Mammary epithelial cell (primary cell): ENCODE measurements around the gene KCNQ1.

Experiments
- CTCF ChIP-seq, 2 donors: IDR thresholded peaks in 1 of 2; conservative IDR thresholded peaks in 1 of 2; 2 replicates each; pipeline ENCODE4 v1.5.1; 2011 to 2012; ENCODE audit warnings: inconsistent platforms in 2 of 2, low read length in 2 of 2, mild to moderate bottlenecking in 2 of 2, control low read depth in 1 of 2, low read depth in 1 of 2; ENCODE audit not compliant: insufficient read depth in 1 of 2; ENCODE audit errors: extremely low read depth in 1 of 2
- EZH2 ChIP-seq: IDR thresholded peaks from 2 replicates; pipeline ENCODE4 v1.6.1; 2012; ENCODE audit warnings: low read length, inconsistent platforms, borderline replicate concordance

GRCh38 chr11:2788168-2789071 lies 343.6 kb downstream of the KCNQ1 start:
- no peak for TF ChIP-seq CTCF (conservative IDR thresholded peaks at IDR 0.05 in 1 of 2, IDR thresholded peaks at IDR 0.05 in 1 of 2; ENCODE audit: extremely low read depth in 1 of 2, insufficient read depth in 1 of 2, low read depth in 1 of 2, low read length in 2 of 2)
- TF ChIP-seq EZH2, result no peak
